H1 (cell line): ENCODE results near the gene KRTAP3-2. TPM values are rescaled to one million over a fixed set of nuclear protein-coding genes. Genes with fewer than 3 reads are reported as not detected.

Source experiments
- CTCF ChIA-PET: fragments of 300-600 bp; sonication (Branson Sonifier 250); formaldehyde crosslinking; loops from one replicate; lab custom pipeline; 2021; ENCODE audit not compliant: partially characterized antibody; lab: Charles Lee
- POLR2A ChIA-PET: fragments of 300-600 bp; sonication (Branson Sonifier 250); formaldehyde crosslinking; loops from one replicate; lab custom pipeline; 2021; ENCODE audit warnings: inconsistent platforms; ENCODE audit not compliant: partially characterized antibody; lab: Charles Lee
- DNase-seq, 2 experiments: peaks; one replicate each; pipeline versions ENCODE4 v3.0.0 to v3.0.0-alpha.2; 2010 to 2022; ENCODE audit warnings: low spot score in 2 of 2, low read depth in 1 of 2, mixed read lengths in 1 of 2
- FAIRE-seq: peaks from 2 replicates; lab custom pipeline; 2011; peaks lifted over from hg19 to GRCh38; lab: Jason Lieb, UNC
- H2AFZ ChIP-seq: 2 replicates; pipeline ENCODE4 v1.8.1; 2012; ENCODE audit warnings: low read length, inconsistent platforms
- H2AK5ac ChIP-seq: 2 replicates; pipeline ENCODE4 v1.6.1; 2013; ENCODE audit warnings: low read depth, low read length
- H2BK120ac ChIP-seq: replicated peaks from 2 replicates; pipeline ENCODE3; 2013; ENCODE audit warnings: low read depth, low read length, inconsistent platforms
- H2BK12ac ChIP-seq: 2 replicates; pipeline ENCODE4 v1.6.1; 2013; ENCODE audit warnings: low read depth, low read length
- H2BK15ac ChIP-seq: 2 replicates; pipeline ENCODE4 v1.6.1; 2013; ENCODE audit warnings: low read length
- H2BK20ac ChIP-seq: 2 replicates; pipeline ENCODE4 v1.6.1; 2013; ENCODE audit warnings: low read length
- H2BK5ac ChIP-seq: 2 replicates; pipeline ENCODE4 v1.6.1; 2013; ENCODE audit warnings: low read depth, low read length
- H3K14ac ChIP-seq: 2 replicates; pipeline ENCODE4 v1.6.1; 2013; ENCODE audit warnings: inconsistent platforms; ENCODE audit not compliant: insufficient read length
- H3K18ac ChIP-seq: 2 replicates; pipeline ENCODE4 v1.6.1; 2013; ENCODE audit warnings: low read length; ENCODE audit errors: extremely low read depth
- H3K23ac ChIP-seq: 2 replicates; pipeline ENCODE4 v1.6.1; 2013; ENCODE audit warnings: inconsistent platforms; ENCODE audit not compliant: insufficient read length
- H3K23me2 ChIP-seq: 2 replicates; pipeline ENCODE4 v1.6.1; 2013; ENCODE audit warnings: low read depth, low read length
- H3K27ac ChIP-seq: 2 replicates; pipeline ENCODE4 v1.6.1; 2011; ENCODE audit warnings: low read depth, low read length, inconsistent platforms
- H3K27me3 ChIP-seq, 4 experiments: replicated peaks in 1 of 4; 1 replicate in 1 of 4; 2 replicates in 3 of 4; pipeline versions ENCODE4 v1.6.1 to v1.8.1; 2011 to 2013; ENCODE audit warnings: low read length in 3 of 4, mild to moderate bottlenecking in 3 of 4, inconsistent platforms in 2 of 4, mixed read lengths in 2 of 4, moderate library complexity in 1 of 4; ENCODE audit not compliant: control insufficient read depth in 3 of 4, insufficient read depth in 3 of 4; ENCODE audit errors: extremely low read depth in 1 of 4
- H3K36me3 ChIP-seq, 4 experiments: 2 replicates each; pipeline versions ENCODE4 v1.6.1 to v1.8.1; 2011 to 2013; ENCODE audit warnings: mild to moderate bottlenecking in 4 of 4, low read length in 3 of 4, moderate library complexity in 2 of 4, control low read depth in 1 of 4, inconsistent platforms in 1 of 4; ENCODE audit not compliant: insufficient read depth in 4 of 4, control insufficient read depth in 2 of 4
- H3K4ac ChIP-seq: replicated peaks from 2 replicates; pipeline ENCODE3; 2013; ENCODE audit warnings: low read length, low read depth, mixed read lengths, inconsistent platforms; ENCODE audit not compliant: insufficient read length
- H3K4me1 ChIP-seq, 4 experiments: replicated peaks in 1 of 4; 1 replicate in 1 of 4; 2 replicates in 3 of 4; pipeline versions ENCODE4 v1.6.1 to v1.8.1; 2011 to 2013; ENCODE audit warnings: low read length in 3 of 4, inconsistent platforms in 2 of 4, mixed read lengths in 1 of 4; ENCODE audit not compliant: insufficient read depth in 4 of 4, control insufficient read depth in 3 of 4
- H3K4me2 ChIP-seq, 2 experiments: 2 replicates each; pipeline versions ENCODE4 v1.6.1 to v1.8.1; 2011 to 2013; ENCODE audit warnings: low read depth in 2 of 2, low read length in 2 of 2, control low read depth in 1 of 2, inconsistent platforms in 1 of 2, mild to moderate bottlenecking in 1 of 2; ENCODE audit not compliant: insufficient read depth in 1 of 2
- H3K4me3 ChIP-seq, 4 experiments: fragments of 200-600, 300-600 bp in 1 of 4; sonication (generic), shearing (Covaris generic), sonication (Bioruptor Twin) in 1 of 4; 2 replicates each; pipeline versions ENCODE4 v1.5.1 to v1.8.1; 2011 to 2016; ENCODE audit warnings: low read length in 4 of 4, low read depth in 3 of 4, control low read depth in 2 of 4, inconsistent platforms in 2 of 4, mild to moderate bottlenecking in 2 of 4, mixed read lengths in 1 of 4, moderate library complexity in 1 of 4; ENCODE audit not compliant: insufficient read depth in 2 of 4; ENCODE audit errors: extremely low read depth in 1 of 4
- H3K56ac ChIP-seq: replicated peaks from 2 replicates; pipeline ENCODE3; 2013; ENCODE audit warnings: low read depth, mild to moderate bottlenecking, mixed read lengths, low read length, inconsistent platforms; ENCODE audit not compliant: insufficient read length
- H3K79me1 ChIP-seq: 2 replicates; pipeline ENCODE4 v1.6.1; 2013; ENCODE audit warnings: low read depth, low read length, control low read depth
- H3K79me2 ChIP-seq, 2 experiments: 2 replicates each; pipeline versions ENCODE4 v1.6.1 to v1.8.1; 2012 to 2013; ENCODE audit warnings: low read length in 2 of 2, mild to moderate bottlenecking in 2 of 2, inconsistent platforms in 1 of 2; ENCODE audit not compliant: insufficient read depth in 2 of 2, control insufficient read depth in 1 of 2
- H3K9ac ChIP-seq, 4 experiments: replicated peaks in 1 of 4; 1 replicate in 1 of 4; 2 replicates in 3 of 4; pipeline versions ENCODE4 v1.6.1 to v1.8.1; 2011 to 2013; ENCODE audit warnings: low read depth in 3 of 4, low read length in 3 of 4, control low read depth in 2 of 4, mild to moderate bottlenecking in 2 of 4, moderate library complexity in 2 of 4, inconsistent platforms in 1 of 4; ENCODE audit errors: extremely low read depth in 1 of 4
- H3K9me3 ChIP-seq, 2 experiments: 2 replicates each; pipeline versions ENCODE4 v1.6.1 to v1.8.1; 2012 to 2013; ENCODE audit warnings: mild to moderate bottlenecking in 2 of 2, moderate library complexity in 2 of 2, control low read depth in 1 of 2, inconsistent platforms in 1 of 2, low read depth in 1 of 2, low read length in 1 of 2, mixed read lengths in 1 of 2; ENCODE audit not compliant: insufficient read depth in 2 of 2
- H4K20me1 ChIP-seq, 2 experiments: replicated peaks in 1 of 2; 2 replicates each; pipeline versions ENCODE3 to v1.8.1; 2011 to 2013; ENCODE audit warnings: inconsistent platforms in 2 of 2, low read length in 2 of 2, mild to moderate bottlenecking in 1 of 2; ENCODE audit not compliant: insufficient read depth in 2 of 2, control insufficient read depth in 1 of 2
- H4K5ac ChIP-seq: 2 replicates; pipeline ENCODE4 v1.6.1; 2013; ENCODE audit warnings: low read length, low read depth, mixed read lengths, inconsistent platforms; ENCODE audit not compliant: insufficient read length
- H4K8ac ChIP-seq: 2 replicates; pipeline ENCODE4 v1.8.0; 2013; ENCODE audit warnings: mild to moderate bottlenecking, moderate library complexity, low read length, inconsistent platforms; ENCODE audit not compliant: insufficient read depth; ENCODE audit errors: extremely low read depth
- H4K91ac ChIP-seq: replicated peaks from 2 replicates; pipeline ENCODE3; 2013; ENCODE audit warnings: low read length, mixed read lengths, inconsistent platforms; ENCODE audit not compliant: insufficient read length
- CBX8 ChIP-seq: fragments of 300-800, 300-1000 bp; sonication (generic); IDR thresholded peaks from 2 replicates; pipeline ENCODE4 v1.7.1; 2016; ENCODE audit warnings: low read depth, low read length, borderline replicate concordance
- FOSL1 ChIP-seq: IDR thresholded peaks from 2 replicates; pipeline ENCODE4 v1.6.1; 2011; ENCODE audit warnings: mild to moderate bottlenecking, low read depth, low read length, moderate library complexity; ENCODE audit not compliant: insufficient read depth
- HDAC2 ChIP-seq, 2 experiments: fragments of 300-600 bp in 1 of 2; sonication (generic) in 1 of 2; IDR thresholded peaks; 2 replicates each; pipeline ENCODE4 v1.6.1; 2011 to 2012; ENCODE audit warnings: low read depth in 2 of 2, low read length in 2 of 2, mild to moderate bottlenecking in 2 of 2, moderate library complexity in 2 of 2, borderline replicate concordance in 1 of 2, inconsistent platforms in 1 of 2
- JUND ChIP-seq: IDR thresholded peaks from 2 replicates; pipeline ENCODE4 v1.6.1; 2011; ENCODE audit warnings: mild to moderate bottlenecking, improper control_type of control experiment, low read length
- MAFK ChIP-seq: IDR thresholded peaks from 2 replicates; pipeline ENCODE4 v1.6.1; 2012; ENCODE audit warnings: low read depth, mild to moderate bottlenecking, improper control_type of control experiment, low read length
- RFX5 ChIP-seq: IDR thresholded peaks from 2 replicates; pipeline ENCODE4 v1.6.1; 2011; ENCODE audit warnings: low read depth, low read length, improper control_type of control experiment, borderline replicate concordance
- SP1 ChIP-seq: IDR thresholded peaks from 2 replicates; pipeline ENCODE4 v1.6.1; 2011; ENCODE audit warnings: low read depth, low read length
- SP2 ChIP-seq: IDR thresholded peaks from 2 replicates; pipeline ENCODE4 v1.6.1; 2012; ENCODE audit warnings: mild to moderate bottlenecking, low read length, inconsistent platforms
- SRF ChIP-seq: IDR thresholded peaks from 2 replicates; pipeline ENCODE4 v1.6.1; 2011; ENCODE audit warnings: mild to moderate bottlenecking, low read depth, low read length, moderate library complexity
- WGBS, 2 experiments: shearing (Covaris generic) in 1 of 2; methylation state at CpG; one replicate each; pipeline versions ENCODE4 v1.1.6 to v1.1.7; 2013 to 2015; ENCODE audit warnings: low lambda C conversion rate in 2 of 2, mixed read lengths in 2 of 2, inconsistent platforms in 1 of 2, low coverage in 1 of 2, missing lambda C conversion rate in 1 of 2; ENCODE audit not compliant: insufficient replicate concordance in 2 of 2, insufficient coverage in 1 of 2, insufficient read length in 1 of 2; ENCODE audit errors: extremely low coverage in 1 of 2, missing lambda C conversion rate in 1 of 2; 5-methylcytosine and 5-hydroxymethylcytosine counted together
- polyA plus RNA-seq, 7 experiments: library from polyadenylated mRNA; depleted of rRNA in 3 of 7; stranded (reverse) in 5 of 7; unstranded in 2 of 7; fragments of >200 nt in 5 of 7; fragments of 200-250 nt in 2 of 7; gene quantifications; 1 replicate in 5 of 7; 2 replicates in 1 of 7; 4 replicates in 1 of 7; pipeline versions ENCODE4 v1.2.1 to v1.2.3, GENCODE V29; 2011 to 2013; ENCODE audit warnings: missing spikeins in 2 of 7, mixed read lengths in 2 of 7
- total RNA-seq: library from RNA; stranded (reverse); fragmentation: NEBNext Ultra II Directional; extraction: Animal tissue kit (Norgen Biotek cat#: 25700); gene quantifications from 2 replicates; pipeline ENCODE4 v1.2.1, GENCODE V29; 2021
- TF ChIP-seq, protein P1 (sequence below): IDR thresholded peaks from 2 replicates; pipeline ENCODE4 v1.6.1; 2011; ENCODE audit warnings: low read length, improper control_type of control experiment
- TF ChIP-seq, protein P2 (sequence below): IDR thresholded peaks from 2 replicates; pipeline ENCODE4 v1.6.1; 2012; ENCODE audit warnings: inconsistent platforms
- TF ChIP-seq, protein P3 (sequence below): IDR thresholded peaks from 2 replicates; pipeline ENCODE4 v1.6.1; 2012; ENCODE audit warnings: inconsistent platforms

KRTAP3-2 gene
- total and polyA plus RNA-seq, 2 of the 8 experiments (the other 6 are each of a cell fraction or from before 2014, with no cell fraction given) = not detected

DNA sequence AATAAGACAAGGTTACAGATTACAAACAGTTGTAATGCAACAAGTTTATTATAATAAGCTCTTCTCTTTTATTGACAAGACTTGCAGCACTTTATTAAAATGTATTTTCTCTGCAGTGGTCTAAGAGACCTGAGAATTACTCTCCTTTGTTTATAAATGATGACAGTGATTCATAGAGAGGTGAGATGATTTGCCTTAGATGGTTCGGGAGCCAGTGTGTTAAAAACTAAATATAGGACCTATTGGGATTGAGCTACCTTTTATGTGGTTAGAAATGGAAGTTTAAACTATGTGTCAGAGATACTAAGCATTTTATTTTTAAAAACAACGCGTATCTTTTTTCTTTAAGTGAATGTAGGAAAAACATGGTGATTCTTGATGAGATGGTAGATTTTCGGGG, 2.9 kb downstream of the KRTAP3-2 start:
- FAIRE-seq (no peak), DNase-seq (no peak)
- Histone ChIP-seq H4K5ac (no peak overlapping the region), H3K79me2 (no peaks in the 10 kb centered on the region), H3K9me3 (no peaks in the 10 kb centered on the region), H3K14ac (no peak overlapping the region), H4K91ac (no peak overlapping the region), H3K4ac (no peak overlapping the region), H3K4me3 (no peak overlapping the region), H2AFZ (no peak overlapping the region), H3K56ac (no peak overlapping the region), H3K79me1 (no peaks in the 10 kb centered on the region), H2BK20ac (no peak overlapping the region), H3K23me2 (no peaks in the 10 kb centered on the region), H2BK120ac (no peak overlapping the region), H2AK5ac (no peak overlapping the region), H3K27ac (no peak overlapping the region), H4K20me1 (no peaks in the 10 kb centered on the region), H4K8ac (no peak overlapping the region), H3K27me3 (no peaks in the 10 kb centered on the region), H3K23ac (no peak overlapping the region), H2BK5ac (no peak overlapping the region), H3K4me2 (no peak overlapping the region), H3K4me1 (peaks cover 0 to 2% (median 0%) of the 10 kb centered on the region in 4 experiments; a peak in 2 of 7 replicates), H2BK15ac (no peak overlapping the region), H3K18ac (no peak overlapping the region), H3K9ac (no peak overlapping the region), H2BK12ac (no peak overlapping the region), H3K36me3 (no peaks in the 10 kb centered on the region)
- ChIA-PET POLR2A (interaction anchor here (1.9 kb wide), 1 partner anchor 10 kb away, joined by 4 read pairs; no protein-coding TSS in a partner anchor), CTCF (interaction anchor here (1.6 to 1.7 kb wide), 2 partner anchors 18 to 33 kb away, joined by 3 to 4 read pairs; no protein-coding TSS in a partner anchor)
- 87% methylated on average over 4 of the region's 4 CpGs; no CpG with 5 or more reads in 1 of the 2 experiments for WGBS, 2 experiments
- no peak for TF ChIP-seq MAFK
- TF ChIP-seq, protein P1, sequence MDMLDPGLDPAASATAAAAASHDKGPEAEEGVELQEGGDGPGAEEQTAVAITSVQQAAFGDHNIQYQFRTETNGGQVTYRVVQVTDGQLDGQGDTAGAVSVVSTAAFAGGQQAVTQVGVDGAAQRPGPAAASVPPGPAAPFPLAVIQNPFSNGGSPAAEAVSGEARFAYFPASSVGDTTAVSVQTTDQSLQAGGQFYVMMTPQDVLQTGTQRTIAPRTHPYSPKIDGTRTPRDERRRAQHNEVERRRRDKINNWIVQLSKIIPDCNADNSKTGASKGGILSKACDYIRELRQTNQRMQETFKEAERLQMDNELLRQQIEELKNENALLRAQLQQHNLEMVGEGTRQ = no peak
- TF ChIP-seq FOSL1 = no peak
- no peak for TF ChIP-seq RFX5
- TF ChIP-seq SP2 = no peak
- TF ChIP-seq, protein P2, sequence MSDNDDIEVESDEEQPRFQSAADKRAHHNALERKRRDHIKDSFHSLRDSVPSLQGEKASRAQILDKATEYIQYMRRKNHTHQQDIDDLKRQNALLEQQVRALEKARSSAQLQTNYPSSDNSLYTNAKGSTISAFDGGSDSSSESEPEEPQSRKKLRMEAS = no peak
- no peak for TF ChIP-seq SP1
- TF ChIP-seq SRF = no peak
- TF ChIP-seq HDAC2 (IDR thresholded peaks at IDR 0.05; ENCODE audit: borderline replicate concordance in 1 of 2, low read depth in 2 of 2, low read length in 2 of 2) = no peak
- TF ChIP-seq, protein P3, sequence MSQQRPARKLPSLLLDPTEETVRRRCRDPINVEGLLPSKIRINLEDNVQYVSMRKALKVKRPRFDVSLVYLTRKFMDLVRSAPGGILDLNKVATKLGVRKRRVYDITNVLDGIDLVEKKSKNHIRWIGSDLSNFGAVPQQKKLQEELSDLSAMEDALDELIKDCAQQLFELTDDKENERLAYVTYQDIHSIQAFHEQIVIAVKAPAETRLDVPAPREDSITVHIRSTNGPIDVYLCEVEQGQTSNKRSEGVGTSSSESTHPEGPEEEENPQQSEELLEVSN = no peak
- TF ChIP-seq CBX8 = no peak
- no peak for TF ChIP-seq JUND
